Measurements from ENCODE around the gene ACOX2.

GRCh38 chr3:58575971-58576652 lies 39.1 kb upstream of the ACOX2 start:
- TF ChIP-seq CTCF (conservative IDR thresholded peaks at IDR 0.05; ENCODE audit: low read length), result no peak
- no peak for TF ChIP-seq EZH2phosphoT487 (IDR thresholded peaks at IDR 0.05; ENCODE audit: borderline replicate concordance)
